Mammary epithelial cell (primary cell): Measurements from ENCODE around the gene RNPEP.

Experiments
- EZH2 ChIP-seq: IDR thresholded peaks from 2 replicates; pipeline ENCODE4 v1.6.1; 2012; ENCODE audit warnings: low read length, inconsistent platforms, borderline replicate concordance
- TF ChIP-seq, protein P1 (sequence below), 2 donors: IDR thresholded peaks in 1 of 2; conservative IDR thresholded peaks in 1 of 2; 2 replicates each; pipeline ENCODE4 v1.5.1; 2011 to 2012; ENCODE audit warnings: inconsistent platforms in 2 of 2, low read length in 2 of 2, mild to moderate bottlenecking in 2 of 2, control low read depth in 1 of 2, low read depth in 1 of 2; ENCODE audit not compliant: insufficient read depth in 1 of 2; ENCODE audit errors: extremely low read depth in 1 of 2

DNA sequence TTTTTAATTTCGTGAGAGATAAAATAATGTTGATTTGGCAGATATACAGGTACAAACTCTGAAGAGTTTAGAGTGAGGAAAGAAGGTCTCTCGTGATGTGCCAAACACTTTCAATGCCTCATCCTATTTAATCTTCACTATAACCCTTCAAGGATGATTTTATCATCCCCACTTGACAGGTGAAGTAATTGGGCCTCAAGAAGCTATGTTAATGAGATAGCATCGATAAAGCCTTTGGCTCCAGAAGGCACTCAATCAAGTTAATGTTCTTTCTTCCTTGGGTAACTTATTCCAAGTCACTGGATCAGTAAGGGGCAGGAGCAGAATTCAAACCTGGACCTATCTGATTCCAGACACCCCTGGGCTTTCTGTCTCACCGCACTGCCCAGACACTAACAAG, 43.3 kb upstream of the RNPEP start:
- TF ChIP-seq, protein P1, sequence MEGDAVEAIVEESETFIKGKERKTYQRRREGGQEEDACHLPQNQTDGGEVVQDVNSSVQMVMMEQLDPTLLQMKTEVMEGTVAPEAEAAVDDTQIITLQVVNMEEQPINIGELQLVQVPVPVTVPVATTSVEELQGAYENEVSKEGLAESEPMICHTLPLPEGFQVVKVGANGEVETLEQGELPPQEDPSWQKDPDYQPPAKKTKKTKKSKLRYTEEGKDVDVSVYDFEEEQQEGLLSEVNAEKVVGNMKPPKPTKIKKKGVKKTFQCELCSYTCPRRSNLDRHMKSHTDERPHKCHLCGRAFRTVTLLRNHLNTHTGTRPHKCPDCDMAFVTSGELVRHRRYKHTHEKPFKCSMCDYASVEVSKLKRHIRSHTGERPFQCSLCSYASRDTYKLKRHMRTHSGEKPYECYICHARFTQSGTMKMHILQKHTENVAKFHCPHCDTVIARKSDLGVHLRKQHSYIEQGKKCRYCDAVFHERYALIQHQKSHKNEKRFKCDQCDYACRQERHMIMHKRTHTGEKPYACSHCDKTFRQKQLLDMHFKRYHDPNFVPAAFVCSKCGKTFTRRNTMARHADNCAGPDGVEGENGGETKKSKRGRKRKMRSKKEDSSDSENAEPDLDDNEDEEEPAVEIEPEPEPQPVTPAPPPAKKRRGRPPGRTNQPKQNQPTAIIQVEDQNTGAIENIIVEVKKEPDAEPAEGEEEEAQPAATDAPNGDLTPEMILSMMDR (conservative IDR thresholded peaks at IDR 0.05 in 1 of 2, IDR thresholded peaks at IDR 0.05 in 1 of 2; ENCODE audit: extremely low read depth in 1 of 2, insufficient read depth in 1 of 2, low read depth in 1 of 2, low read length in 2 of 2), result no peak
- TF ChIP-seq EZH2, result no peak
